HG02884 (cell line): ENCODE data around the gene MARK4.

Source experiments
- ATAC-seq: cut with Tn5 transposase; IDR thresholded peaks from one replicate; pipeline ENCODE4 v1.9.1; 2021; ENCODE audit warnings: mild to moderate bottlenecking, moderate library complexity; ENCODE audit not compliant: unreplicated experiment

Gene MARK4

GRCh38 chr19:45271098-45271734 is 20.1 kb downstream of the MARK4 start:
- no peak for ATAC-seq

- ATAC-seq, result no peak
These were observed 20.7 kb downstream of the MARK4 start for GRCh38 chr19:45271735-45272108.

DNA sequence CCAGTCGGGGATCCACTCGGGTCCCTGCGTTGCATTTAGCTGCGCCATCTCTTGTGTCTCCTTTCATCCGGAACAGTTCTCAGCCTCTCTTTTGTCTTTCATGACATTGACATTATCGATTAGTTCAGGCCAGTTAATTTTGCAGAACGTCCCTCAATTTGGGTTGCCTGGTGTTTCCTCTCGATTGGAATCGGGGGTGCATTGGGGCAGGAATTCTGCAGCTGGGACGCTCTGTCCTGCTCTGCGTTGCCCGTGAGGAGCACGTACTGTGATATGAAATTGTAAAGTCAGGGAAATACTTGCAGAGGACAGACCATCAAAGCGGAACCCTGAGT is 22.4 kb downstream of the MARK4 start:
- ATAC-seq, result no peak

DNA sequence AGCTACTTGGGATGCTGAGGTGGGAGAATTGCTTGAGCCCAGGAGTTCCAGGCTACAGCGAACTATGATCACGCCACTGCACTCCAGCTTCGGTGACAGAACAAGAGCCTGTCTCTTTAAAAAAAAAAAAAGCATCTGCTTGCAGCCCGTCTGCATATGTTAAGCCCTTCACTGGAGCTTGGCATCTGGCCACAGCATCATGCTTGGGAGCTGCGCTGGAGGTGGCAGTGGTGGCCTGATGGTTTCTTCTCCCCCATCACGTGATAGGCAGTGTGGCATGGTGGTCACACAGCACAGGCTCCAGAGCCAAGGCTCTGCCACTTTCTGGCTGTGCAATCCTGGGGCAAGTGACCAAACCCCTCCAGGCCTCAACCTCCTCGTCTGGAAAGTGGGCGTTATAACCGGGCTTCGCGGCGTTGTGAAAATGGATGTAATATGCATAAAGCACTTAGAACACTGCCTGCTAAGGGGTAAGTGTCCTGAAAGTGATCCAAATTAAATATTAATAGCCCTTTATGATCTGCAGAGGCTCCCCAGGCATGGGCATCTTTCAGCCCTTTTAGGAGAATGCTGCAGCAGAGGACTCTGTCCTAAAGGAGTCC is 24.4 kb downstream of the MARK4 start:
- no peak for ATAC-seq

GRCh38 chr19:45276284-45276687 is 25.2 kb downstream of the MARK4 start:
- no peak for ATAC-seq

DNA sequence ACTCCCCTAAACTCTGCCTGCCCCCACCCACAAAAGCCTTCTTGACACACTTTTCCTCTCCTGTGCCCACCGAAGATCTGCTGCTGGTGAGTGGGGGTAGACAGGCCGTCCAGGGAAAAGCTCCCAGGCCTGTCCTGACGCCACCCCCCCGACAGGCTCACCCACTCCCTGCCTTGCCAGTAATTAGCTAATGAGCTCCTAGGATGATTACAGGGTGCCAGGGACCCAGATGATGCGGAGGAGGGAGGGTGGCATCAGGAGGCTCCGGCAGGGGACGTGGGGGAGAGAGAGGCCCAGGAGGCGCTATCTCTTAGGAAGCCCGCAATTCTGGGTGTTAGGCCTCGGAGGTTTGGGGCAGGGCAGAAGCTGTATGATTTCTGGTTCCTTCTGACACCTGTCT is 27.0 kb downstream of the MARK4 start:
- ATAC-seq, result no peak

- no peak for ATAC-seq
These were observed 28.6 kb downstream of the MARK4 start for GRCh38 chr19:45279587-45280192.

DNA sequence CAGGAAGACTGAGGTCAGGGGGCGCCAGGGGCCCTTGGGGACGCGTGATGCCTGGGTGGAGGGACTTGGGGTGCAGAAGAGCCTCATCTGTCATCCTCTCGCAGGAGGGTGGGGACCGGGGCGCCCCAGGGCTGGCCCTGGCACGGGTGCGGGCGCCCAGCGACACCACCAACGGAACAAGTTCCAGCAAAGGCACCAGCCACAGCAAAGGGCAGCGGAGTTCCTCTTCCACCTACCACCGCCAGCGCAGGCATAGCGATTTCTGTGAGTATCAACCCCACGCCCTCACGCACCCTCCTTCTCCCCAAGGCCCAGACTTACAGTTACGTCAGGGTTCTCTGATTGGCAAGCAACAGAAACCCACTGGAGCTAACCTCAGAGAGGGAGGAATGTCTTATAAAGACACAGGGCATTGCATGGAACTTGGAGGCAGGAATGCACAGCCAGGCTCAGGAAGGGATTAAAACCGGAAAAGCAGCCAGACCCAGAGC is 29.4 kb downstream of the MARK4 start:
- no peak for ATAC-seq

- no peak for ATAC-seq
These were observed 32.5 kb downstream of the MARK4 start for GRCh38 chr19:45283443-45284033.

DNA sequence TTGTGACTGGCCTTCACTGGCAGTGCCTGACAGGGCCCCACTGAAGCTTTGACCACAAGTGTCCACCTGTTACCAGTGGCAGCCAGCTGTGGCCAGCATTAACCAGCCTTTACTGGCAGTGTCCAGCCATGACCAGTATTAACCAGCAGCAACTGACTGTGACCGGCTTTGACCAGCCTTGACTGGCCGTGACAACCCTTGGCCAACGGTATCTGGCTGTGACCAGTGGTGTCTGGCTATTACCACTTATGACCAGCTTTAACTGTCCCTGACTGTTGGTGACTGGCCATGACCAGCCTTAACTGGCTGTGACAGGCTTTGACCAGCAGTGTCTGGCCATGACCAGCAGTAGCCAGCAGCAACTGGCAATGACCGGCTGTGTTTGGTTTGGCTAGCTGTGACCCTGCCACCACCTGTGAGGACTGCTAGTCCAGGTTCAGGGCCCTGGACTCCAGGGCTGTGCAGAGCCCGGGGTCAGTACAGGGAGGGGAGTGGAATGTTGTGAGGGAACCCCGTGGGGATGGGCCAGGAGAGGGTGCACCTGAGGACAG is 39.4 kb downstream of the MARK4 start:
- ATAC-seq, result no peak

GRCh38 chr19:45291834-45292233 is 40.8 kb downstream of the MARK4 start:
- no peak for ATAC-seq

DNA sequence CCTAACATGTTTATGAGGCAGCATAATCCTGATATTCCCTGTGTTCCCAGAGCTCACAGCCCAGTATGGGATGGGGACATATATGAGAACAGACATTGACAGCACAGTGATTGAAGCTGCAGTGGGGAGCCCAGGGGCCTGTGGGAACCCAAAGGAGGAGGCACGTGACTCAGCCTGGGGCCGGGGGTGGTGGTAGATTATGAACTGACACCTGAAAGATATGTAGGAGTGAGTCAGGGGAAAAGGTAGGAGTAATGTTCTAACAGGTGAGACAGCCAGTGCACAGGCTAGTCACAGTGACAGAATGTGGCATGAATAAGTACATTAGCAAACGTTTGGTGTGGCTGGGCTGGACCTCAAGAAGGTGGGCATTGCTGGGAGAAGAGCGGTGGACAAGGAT is 42.6 kb downstream of the MARK4 start:
- no peak for ATAC-seq

GRCh38 chr19:45294291-45295029 is 43.4 kb downstream of the MARK4 start:
- ATAC-seq, result no peak

- ATAC-seq, result no peak
These were observed 44.8 kb downstream of the MARK4 start for GRCh38 chr19:45295873-45296272.

DNA sequence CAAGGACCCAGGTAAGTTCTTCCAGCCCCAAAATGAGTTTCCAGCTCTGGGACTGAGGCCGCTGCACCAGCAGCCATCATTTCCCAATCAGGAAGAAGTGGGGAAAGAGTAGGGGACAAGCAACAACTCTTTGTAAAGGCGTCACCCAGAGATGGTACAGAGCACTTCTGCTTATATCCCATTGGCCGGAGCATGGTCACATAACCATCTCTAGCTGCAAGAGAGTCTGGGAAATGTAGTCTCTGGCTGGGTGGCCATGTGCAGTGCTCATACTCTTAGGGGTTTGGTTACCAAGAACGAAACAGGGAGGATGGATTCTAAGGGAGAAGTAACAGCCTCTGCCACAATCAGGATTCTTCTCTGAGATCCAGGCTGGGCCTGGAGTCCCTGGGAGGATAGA is 45.3 kb downstream of the MARK4 start:
- no peak for ATAC-seq

DNA sequence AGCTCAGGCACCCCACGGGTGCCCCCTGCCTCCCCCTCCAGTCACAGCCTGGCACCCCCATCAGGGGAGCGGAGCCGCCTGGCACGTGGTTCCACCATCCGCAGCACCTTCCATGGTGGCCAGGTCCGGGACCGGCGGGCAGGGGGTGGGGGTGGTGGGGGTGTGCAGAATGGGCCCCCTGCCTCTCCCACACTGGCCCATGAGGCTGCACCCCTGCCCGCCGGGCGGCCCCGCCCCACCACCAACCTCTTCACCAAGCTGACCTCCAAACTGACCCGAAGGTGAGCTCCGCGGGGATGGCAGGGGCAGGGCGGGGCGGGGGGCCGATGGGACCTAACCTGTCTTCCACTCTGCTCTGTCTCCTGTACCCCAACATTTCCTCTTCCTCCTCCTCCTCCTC is 46.6 kb downstream of the MARK4 start:
- no peak for ATAC-seq

DNA sequence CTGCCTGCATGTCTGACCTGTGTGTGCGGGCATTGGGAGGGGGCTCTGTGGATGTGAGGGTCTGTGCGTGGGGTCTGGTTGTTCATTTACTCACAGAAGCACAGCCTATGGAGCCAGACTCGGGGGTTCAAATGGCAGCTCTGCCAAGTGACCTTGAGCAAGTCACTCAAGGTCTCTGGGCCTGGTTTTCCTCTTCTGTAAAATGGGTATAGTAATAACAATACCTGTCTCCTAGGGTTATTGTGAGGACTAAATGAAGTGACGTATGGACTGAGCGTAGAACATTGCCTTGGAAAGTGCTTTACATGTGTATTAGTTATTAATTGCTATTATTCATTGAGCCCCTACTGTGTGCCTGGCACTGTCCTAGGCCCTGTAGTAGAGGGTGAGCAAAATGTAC is 47.2 kb downstream of the MARK4 start:
- ATAC-seq, result no peak

GRCh38 chr19:45299719-45300118 is 48.6 kb downstream of the MARK4 start:
- no peak for ATAC-seq

- no peak for ATAC-seq
These were observed 51.3 kb downstream of the MARK4 start for GRCh38 chr19:45302416-45302815.

DNA sequence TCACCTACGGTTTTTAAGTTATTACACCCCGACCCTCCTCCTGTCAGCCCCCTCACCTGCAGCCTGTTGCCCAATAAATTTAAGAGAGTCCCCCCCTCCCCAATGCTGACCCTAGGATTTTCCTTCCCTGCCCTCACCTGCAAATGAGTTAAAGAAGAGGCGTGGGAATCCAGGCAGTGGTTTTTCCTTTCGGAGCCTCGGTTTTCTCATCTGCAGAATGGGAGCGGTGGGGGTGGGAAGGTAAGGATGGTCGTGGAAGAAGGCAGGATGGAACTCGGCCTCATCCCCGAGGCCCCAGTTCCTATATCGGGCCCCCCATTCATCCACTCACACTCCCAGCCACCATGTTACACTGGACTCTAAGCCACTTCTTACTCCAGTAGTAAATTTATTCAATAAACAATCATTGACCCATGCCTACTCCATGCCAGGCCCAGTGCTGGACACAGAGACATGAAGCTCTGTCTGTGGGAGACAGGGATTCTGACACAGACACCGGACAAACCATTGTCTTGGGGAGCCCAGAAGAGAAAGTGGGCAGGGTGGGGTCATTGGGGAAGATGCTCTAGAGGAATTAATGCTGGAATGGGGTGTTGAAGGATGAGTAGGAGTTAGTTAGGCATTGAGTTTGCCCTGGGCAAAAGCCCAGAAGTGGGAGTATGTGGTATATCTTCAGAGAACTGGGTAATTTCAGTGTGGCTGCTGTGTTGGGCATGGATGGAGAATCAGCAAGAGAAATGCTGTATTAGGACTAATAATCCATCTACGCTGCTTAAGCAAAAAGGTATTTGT is 52.4 kb downstream of the MARK4 start:
- ATAC-seq, result no peak
